Cardiac muscle cell (in vitro differentiated cells and primary cell): Measurements from ENCODE around the gene NFATC2IP. TPM values are rescaled to one million over a fixed set of nuclear protein-coding genes. Genes with fewer than 3 reads are reported as not detected.

Experiments used
- DNase-seq, 2 donors: peaks; one replicate each; pipeline versions ENCODE4 v3.0.0 to v3.0.0-alpha.2; 2010 to 2017; ENCODE audit warnings: low read depth in 1 of 2, low spot score in 1 of 2
- H3K27ac ChIP-seq: fragments of 200-600 bp; sonication (generic); 2 replicates; pipeline ENCODE4 v1.5.1; 2016
- H3K27me3 ChIP-seq: fragments of 200-600 bp; sonication (generic); 2 replicates; pipeline ENCODE4 v1.6.0; 2016; ENCODE audit warnings: control low read depth
- H3K36me3 ChIP-seq: fragments of 200-600 bp; sonication (generic); 2 replicates; pipeline ENCODE4 v1.5.1; 2016; ENCODE audit warnings: control low read depth
- H3K4me1 ChIP-seq: fragments of 200-600 bp; sonication (generic); 2 replicates; pipeline ENCODE4 v1.8.1; 2017; ENCODE audit warnings: low read depth, mild to moderate bottlenecking, mixed run types
- H3K4me3 ChIP-seq: fragments of 200-600 bp; sonication (generic); 2 replicates; pipeline ENCODE4 v1.5.1; 2016; ENCODE audit warnings: mild to moderate bottlenecking
- H3K9me3 ChIP-seq: fragments of 200-600 bp; sonication (generic); 2 replicates; pipeline ENCODE4 v1.5.1; 2017; ENCODE audit warnings: low read depth, mild to moderate bottlenecking, control low read depth
- polyA plus RNA-seq: library from polyadenylated mRNA; unstranded; fragments of >200 nt; fragmentation: Nextera tagmentation; extraction: Ambion mirVana; gene quantifications from 2 replicates; pipeline ENCODE4 v1.2.1, GENCODE V29; 2016
- total RNA-seq: library from RNA; depleted of rRNA; stranded (reverse); fragments of >200 nt; gene quantifications from 2 replicates; pipeline ENCODE4 v1.2.3, GENCODE V29; 2016
- TF ChIP-seq, protein P1 (sequence below): IDR thresholded peaks from 2 replicates; pipeline ENCODE4 v1.5.1; 2012; ENCODE audit warnings: low read depth, mild to moderate bottlenecking, low read length

NFATC2IP gene
- total and polyA plus RNA-seq, 2 experiments from 2014 or later: 46.5 to 71.6 TPM

DNA sequence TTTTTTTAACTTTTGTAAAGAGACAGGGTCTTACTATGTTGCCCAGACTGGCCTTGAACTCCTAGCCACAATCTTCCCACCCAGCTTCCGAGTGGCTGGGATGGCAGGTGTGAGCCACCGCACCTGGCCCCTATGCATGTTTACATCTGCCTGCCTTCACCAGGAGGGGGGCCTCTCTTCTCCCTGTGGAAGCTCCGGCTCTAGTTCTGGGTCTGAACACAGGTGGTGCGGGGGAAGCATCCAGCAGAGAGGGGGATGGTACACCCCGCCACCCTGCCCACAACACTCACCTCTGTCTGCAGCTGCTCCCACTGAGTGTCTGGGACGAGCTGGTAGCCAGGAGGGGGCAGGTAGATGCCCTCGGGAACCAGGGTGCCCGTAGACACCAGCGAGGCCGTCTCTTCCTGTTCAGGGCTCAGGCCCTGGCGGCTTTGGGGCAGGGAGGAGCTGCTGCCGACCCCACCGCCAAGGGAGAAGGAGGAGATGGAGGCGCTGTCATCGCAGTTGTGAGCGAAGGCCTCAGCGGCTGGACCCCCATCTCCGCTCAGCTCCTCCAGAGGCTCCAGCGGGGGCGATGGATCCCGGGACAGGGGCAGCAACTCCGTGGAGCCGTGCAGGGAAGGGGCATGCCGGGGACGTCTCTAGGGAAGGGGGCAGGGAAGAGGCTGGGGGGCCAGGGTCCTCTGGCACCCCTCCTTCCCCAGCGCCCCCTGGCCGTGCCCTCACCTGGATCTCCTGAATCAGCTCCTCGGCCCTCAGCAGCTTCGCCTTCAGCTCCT lies 36.6 kb upstream of the NFATC2IP start:
- no peaks in the 10 kb centered on the region for H3K9me3 ChIP-seq
- H3K27me3 ChIP-seq: no peaks in the 10 kb centered on the region
- no peak for DNase-seq
- H3K27ac ChIP-seq: no peak overlapping the region
- H3K4me3 ChIP-seq: no peak overlapping the region
- TF ChIP-seq, protein P1, sequence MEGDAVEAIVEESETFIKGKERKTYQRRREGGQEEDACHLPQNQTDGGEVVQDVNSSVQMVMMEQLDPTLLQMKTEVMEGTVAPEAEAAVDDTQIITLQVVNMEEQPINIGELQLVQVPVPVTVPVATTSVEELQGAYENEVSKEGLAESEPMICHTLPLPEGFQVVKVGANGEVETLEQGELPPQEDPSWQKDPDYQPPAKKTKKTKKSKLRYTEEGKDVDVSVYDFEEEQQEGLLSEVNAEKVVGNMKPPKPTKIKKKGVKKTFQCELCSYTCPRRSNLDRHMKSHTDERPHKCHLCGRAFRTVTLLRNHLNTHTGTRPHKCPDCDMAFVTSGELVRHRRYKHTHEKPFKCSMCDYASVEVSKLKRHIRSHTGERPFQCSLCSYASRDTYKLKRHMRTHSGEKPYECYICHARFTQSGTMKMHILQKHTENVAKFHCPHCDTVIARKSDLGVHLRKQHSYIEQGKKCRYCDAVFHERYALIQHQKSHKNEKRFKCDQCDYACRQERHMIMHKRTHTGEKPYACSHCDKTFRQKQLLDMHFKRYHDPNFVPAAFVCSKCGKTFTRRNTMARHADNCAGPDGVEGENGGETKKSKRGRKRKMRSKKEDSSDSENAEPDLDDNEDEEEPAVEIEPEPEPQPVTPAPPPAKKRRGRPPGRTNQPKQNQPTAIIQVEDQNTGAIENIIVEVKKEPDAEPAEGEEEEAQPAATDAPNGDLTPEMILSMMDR: no peak
- H3K36me3 ChIP-seq: peaks cover 13% of the 10 kb centered on the region
- H3K4me1 ChIP-seq: no peaks in the 10 kb centered on the region

DNA sequence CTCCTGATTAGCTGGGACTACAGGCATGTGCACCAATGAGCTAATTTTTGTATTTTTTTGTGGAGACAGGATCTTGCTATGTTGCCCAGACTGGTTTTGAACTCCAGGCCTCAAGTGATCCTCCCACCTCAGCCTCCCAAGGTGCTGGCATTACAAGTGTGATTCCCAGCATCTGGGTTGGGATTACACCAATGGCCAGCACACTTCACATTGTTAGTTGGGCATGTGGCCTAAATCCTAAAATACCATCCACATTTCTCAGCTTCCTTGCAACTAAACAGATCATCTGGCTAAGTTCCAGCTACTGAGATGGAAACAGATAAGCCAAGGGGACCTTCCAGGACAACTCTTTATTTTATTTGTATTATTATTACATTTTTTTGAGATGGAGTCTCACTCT lies 35.6 kb upstream of the NFATC2IP start:
- Histone ChIP-seq H3K36me3 (peaks cover 15% of the 10 kb centered on the region), H3K27me3 (no peaks in the 10 kb centered on the region), H3K4me1 (no peaks in the 10 kb centered on the region), H3K4me3 (no peak overlapping the region), H3K27ac (no peak overlapping the region), H3K9me3 (no peaks in the 10 kb centered on the region)
- TF ChIP-seq, protein P1: no peak
- DNase-seq: peak in 1 of 2 donors; percentile 43

DNA sequence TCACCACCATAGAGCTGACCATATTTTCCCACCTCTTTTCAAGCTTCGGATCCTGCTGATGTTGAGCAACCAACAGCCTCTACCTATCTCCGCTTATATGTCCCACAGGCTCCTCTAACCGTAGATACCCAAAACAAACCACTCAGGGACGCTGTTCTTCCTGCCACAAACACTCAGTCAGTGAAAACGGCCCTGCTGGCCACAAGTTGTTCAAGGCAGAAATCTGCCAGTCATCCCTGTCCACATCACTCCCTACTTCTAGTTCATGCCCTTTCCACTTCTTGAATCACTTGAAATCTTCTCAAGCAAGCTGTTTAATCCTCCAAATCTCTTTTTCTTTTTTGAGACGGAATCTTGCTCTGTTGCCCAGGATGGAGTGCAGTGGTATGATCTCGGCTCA lies 33.6 kb upstream of the NFATC2IP start:
- Histone ChIP-seq H3K9me3 (no peaks in the 10 kb centered on the region), H3K27ac (no peak overlapping the region), H3K36me3 (peaks cover 11% of the 10 kb centered on the region), H3K27me3 (no peaks in the 10 kb centered on the region), H3K4me1 (no peaks in the 10 kb centered on the region), H3K4me3 (no peak overlapping the region)
- TF ChIP-seq, protein P1: no peak
- no peak for DNase-seq

DNA sequence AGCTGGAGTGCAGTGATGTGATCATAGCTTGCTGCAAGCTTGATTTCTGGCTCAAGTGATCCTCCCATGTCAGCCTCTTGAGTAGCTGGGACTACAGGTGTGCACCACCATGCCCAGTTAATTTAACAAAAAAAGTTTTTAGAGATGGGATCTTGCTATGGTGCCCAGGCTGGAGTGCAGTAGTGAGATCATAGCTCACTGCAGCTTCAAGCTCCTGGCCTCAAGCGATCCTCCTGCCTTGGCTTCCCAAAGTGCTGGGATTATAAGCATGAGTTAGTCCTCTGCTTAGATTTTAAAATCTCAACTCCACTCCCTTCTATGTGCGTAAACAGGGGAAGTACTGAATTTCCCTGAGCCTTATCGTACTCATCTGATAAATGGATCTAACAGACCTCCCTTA lies 32.0 kb upstream of the NFATC2IP start:
- Histone ChIP-seq H3K27ac (no peak overlapping the region), H3K9me3 (no peaks in the 10 kb centered on the region), H3K4me1 (peaks cover 4% of the 10 kb centered on the region), H3K27me3 (no peaks in the 10 kb centered on the region), H3K4me3 (no peak overlapping the region), H3K36me3 (peaks cover 11% of the 10 kb centered on the region)
- TF ChIP-seq, protein P1: no peak
- DNase-seq: no peak

DNA sequence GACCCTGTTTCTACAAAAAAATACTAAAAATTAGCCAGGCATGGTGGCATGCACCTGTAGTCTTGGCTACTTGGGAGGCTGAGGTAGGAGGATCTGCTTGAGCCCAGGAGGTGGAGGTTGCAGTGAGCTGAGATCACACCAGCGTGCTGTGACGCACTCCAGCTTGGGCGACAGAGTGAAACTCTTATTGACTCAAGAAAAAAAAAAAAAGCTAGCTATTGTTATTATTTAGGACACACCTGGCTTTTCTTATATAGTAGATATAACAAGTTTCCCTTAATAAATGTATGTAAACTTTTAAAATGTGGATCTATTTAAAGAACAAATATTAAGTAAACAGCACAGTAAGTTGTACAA lies 27.5 kb upstream of the NFATC2IP start:
- Histone ChIP-seq H3K4me3 (no peak overlapping the region), H3K27ac (peak overlapping the region; percentile 79)
- TF ChIP-seq, protein P1: no peak

More for the DNA sequence above, 27.5 kb upstream of the NFATC2IP start:
- Histone ChIP-seq H3K36me3 (peaks cover 7% of the 10 kb centered on the region), H3K9me3 (no peaks in the 10 kb centered on the region), H3K27me3 (no peaks in the 10 kb centered on the region), H3K4me1 (peaks cover 19% of the 10 kb centered on the region)
- no peak for DNase-seq
